Fibroblast of pulmonary artery (primary cell): ENCODE results near the gene SEM1.
"Not testable (repeated sequence)": the region's sequence is repeated elsewhere in the genome, so short reads cannot be mapped to it uniquely, and the experiment has no call there.

Experiments
- DNase-seq: peaks from one replicate; pipeline ENCODE4 v3.0.0-alpha.2; 2010; ENCODE audit warnings: low read depth
- H3K4me3 ChIP-seq: replicated peaks from 2 replicates; pipeline ENCODE4 v1.5.1; 2011; ENCODE audit warnings: low read depth, mild to moderate bottlenecking, control low read depth, low read length, moderate library complexity
- CTCF ChIP-seq: IDR thresholded peaks from 2 replicates; pipeline ENCODE4 v1.5.1; 2011; ENCODE audit warnings: mild to moderate bottlenecking, control low read depth, low read length, inconsistent platforms; ENCODE audit errors: missing control alignments

SEM1 gene

GRCh38 chr7:96709381-96710228 lies at the start of gene SEM1:
Gene SEM1 (minus strand): TSS chr7:96709846. CDS start chr7:96709763, 83 bp downstream.
- H3K4me3 ChIP-seq = peak within 1 kb of the TSS; percentile 96
- DNase-seq = peak; percentile 91
- no peak for TF ChIP-seq CTCF

- H3K4me3 ChIP-seq, DNase-seq: not testable (repeated sequence)
These were observed 48.2 kb upstream of the SEM1 start for GRCh38 chr7:96757880-96758279.

GRCh38 chr7:96747418-96747940 lies 37.8 kb upstream of the SEM1 start:
- DNase-seq = no peak
- TF ChIP-seq CTCF = no peak
- no peak overlapping the region for H3K4me3 ChIP-seq

- no peak overlapping the region for H3K4me3 ChIP-seq
- TF ChIP-seq CTCF = no peak
- DNase-seq = no peak
These were observed 30.5 kb upstream of the SEM1 start for GRCh38 chr7:96740130-96740529.

- no peak for DNase-seq
- no peak overlapping the region for H3K4me3 ChIP-seq
- TF ChIP-seq CTCF = no peak
These were observed 30.0 kb upstream of the SEM1 start for GRCh38 chr7:96739609-96740008.

- DNase-seq = no peak
- H3K4me3 ChIP-seq = no peak overlapping the region
- TF ChIP-seq CTCF = no peak
These were observed 29.5 kb upstream of the SEM1 start for GRCh38 chr7:96739167-96739566.

- TF ChIP-seq CTCF = no peak
- H3K4me3 ChIP-seq = no peak overlapping the region
- no peak for DNase-seq
These were observed 29.1 kb upstream of the SEM1 start for GRCh38 chr7:96738705-96739104.
